GM19239 (cell line): ENCODE results near the gene OR56A1.
"Not testable (repeated sequence)": the region's sequence is repeated elsewhere in the genome, so short reads cannot be mapped to it uniquely, and the experiment has no call there.

ENCODE experiments used
- DNase-seq: peaks from one replicate; pipeline ENCODE4 v3.0.0; 2011; ENCODE audit warnings: low spot score; ENCODE audit not compliant: insufficient read length
- FAIRE-seq: peaks from 2 replicates; lab custom pipeline; 2011; peaks lifted over from hg19 to GRCh38; lab: Jason Lieb, UNC

The OR56A1 gene, protein sequence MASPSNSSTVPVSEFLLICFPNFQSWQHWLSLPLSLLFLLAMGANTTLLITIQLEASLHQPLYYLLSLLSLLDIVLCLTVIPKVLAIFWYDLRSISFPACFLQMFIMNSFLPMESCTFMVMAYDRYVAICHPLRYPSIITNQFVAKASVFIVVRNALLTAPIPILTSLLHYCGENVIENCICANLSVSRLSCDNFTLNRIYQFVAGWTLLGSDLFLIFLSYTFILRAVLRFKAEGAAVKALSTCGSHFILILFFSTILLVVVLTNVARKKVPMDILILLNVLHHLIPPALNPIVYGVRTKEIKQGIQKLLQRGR

DNA sequence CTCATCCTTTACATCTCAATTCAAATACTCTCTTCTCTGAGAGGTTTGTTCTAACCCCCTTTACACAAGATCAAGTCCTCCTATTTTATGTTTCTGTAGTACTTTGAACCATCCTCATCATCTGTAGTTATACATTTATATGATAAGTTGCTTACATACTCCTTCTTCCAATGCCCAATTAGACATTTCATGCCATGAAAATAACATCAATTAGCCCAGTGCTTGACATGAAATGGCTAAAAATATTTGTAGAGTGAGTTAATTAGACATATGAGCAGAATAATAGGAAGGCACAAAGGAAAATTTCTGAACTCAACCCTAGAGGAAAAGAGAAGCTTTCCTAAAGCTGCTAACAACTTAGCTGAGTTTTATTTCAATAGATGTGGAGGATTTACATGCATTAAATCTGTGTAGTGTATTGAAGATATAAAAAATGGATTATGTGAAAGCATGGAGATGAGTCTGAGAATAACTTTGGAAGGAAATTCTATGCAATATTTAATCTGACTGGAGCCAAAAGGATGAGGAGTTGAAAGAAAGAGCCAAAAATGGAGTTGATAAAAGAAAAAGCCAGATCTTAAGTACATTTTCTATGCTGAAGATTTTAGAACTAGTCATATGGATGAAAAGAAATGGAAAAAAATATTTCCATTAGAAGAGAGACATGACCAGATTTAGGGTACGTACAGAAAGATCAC is at the start of gene OR56A1:
OR56A1 (minus strand) TSS at position 51 of the 698 bp plus-strand sequence. CDS start 3,066 bp downstream, outside the sequence.
- no peak for FAIRE-seq
- no peak for DNase-seq

DNA sequence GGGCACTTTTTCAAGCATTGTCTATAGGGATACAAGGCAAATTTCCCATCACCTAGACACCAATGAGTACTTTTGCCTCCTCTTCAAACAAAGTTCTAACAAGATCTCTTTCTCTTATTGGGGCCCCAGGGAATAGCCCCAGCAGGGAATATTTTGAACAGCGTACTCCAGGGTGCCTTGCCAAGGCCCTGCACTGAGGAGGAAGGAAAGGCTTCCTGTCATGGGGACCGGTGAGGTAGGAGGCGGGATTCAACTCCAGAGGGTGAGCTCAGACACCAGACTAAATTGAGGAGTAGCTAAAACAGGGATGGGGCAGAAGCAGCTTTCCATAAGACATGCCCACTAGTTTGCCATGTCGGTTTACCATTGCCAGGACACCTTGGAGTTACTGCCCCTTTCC is 48.9 kb upstream of the OR56A1 start:
- FAIRE-seq (no peak), DNase-seq (no peak)

DNA sequence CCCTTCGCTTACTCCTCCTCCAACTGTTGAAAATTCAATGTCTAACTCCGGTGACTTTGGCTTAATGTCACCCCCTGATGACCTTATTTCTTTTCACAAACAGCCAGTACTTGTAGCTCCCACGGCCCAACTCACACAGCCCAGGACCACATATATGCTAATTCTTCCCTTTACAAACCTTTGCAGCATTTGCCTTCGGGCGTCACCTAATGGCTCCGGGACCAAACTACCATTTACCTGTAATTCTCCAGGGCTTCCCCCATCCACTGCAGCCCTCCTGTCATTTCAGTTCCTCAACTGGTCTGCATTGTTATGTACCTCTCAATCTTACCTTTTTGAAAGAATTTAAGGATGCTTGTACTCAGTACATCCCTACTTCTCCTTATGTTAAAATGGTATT is 47.2 kb upstream of the OR56A1 start:
- DNase-seq: no peak
- FAIRE-seq: no peak

DNA sequence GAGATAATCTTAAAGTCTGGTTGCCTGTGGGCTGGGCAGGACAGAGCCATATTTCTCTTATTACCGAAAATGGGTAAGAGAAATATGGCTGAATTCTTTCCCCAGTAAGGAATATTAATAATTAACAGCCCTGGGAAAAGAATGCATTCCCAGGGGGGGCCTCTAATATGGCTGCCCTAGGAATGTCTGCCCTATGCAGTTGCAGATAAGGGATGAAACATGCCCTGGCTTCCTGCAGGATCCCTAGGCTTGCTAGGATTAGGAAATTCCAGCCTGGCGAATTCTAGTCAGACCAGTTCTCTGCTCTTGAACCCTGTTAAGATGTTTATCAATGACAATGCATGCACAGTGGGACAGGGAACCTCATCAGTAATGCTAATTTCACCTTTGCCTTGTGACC is 45.9 kb upstream of the OR56A1 start:
- not testable (repeated sequence) for FAIRE-seq, DNase-seq

DNA sequence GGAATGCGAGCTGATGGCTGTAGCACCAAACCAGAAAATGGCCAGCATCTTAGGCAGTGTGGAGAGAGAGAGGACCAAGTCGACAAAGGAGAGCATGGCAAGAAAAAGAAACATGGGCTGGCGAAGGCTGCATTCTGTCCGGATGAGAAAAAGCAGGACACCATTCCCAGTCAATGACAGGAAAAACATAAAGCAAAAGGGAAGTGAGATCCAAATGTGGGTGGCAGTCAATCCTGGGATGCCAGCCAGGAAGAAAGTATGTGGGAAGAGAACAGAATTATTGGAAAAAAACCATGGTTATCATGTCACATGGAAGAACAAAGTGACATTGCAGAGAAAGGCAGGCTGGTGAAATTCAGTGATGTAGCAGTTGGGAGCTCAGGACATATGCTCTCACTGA is 36.9 kb upstream of the OR56A1 start:
- DNase-seq (no peak), FAIRE-seq (no peak)

DNA sequence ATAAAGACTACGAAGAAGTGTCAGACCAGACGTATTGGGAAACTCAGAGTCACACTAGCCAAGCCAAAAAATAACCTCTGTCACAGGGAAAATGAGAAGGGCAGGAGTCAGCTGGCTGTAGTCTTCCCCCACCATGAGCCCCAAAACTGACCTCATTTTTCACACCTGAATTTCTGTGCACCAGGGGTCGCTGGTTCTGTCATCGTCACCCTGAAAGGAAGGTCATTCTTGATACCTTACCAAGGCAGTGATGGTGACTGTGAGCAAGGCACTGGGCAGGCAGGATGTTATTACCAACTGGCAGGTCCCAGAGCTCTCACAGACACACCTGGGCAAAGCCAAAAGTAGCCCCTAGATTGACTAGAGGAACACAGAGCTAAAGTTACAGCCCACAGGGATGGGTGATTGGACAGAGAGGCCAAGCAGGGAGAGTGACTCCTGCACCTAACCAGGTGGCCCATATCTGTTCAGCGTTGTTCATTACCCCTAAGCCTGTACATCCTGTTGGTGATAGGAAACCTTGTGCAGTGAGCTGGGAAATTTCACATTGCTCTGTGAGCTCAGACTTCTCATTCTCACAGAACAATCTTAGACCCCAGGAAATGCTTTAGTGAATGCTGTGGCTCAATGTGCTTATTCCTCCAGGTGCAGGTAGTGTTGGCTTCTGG is 32.3 kb upstream of the OR56A1 start:
- FAIRE-seq: no peak

DNA sequence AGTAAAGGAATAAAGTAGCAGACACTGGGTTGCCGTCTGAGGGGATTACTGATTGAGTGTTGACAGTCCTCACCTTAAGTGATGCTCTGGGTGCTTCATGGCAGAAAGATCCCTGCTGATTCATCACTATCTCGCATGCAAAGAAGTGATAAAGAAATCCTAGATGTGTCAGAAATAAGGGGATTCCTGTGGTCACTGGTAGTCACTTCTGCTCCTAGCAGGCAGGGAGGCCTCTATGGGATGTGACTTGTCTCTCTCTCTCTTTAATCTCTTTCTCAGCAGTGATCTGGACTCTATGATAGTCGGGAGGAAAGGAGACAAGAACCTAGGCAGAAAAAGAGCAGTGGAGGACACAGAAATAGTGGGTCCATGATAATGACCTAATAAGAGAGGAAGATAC is 30.9 kb upstream of the OR56A1 start:
- no peak for DNase-seq
- no peak for FAIRE-seq

More for the DNA sequence above, 32.3 kb upstream of the OR56A1 start:
- DNase-seq: no peak

DNA sequence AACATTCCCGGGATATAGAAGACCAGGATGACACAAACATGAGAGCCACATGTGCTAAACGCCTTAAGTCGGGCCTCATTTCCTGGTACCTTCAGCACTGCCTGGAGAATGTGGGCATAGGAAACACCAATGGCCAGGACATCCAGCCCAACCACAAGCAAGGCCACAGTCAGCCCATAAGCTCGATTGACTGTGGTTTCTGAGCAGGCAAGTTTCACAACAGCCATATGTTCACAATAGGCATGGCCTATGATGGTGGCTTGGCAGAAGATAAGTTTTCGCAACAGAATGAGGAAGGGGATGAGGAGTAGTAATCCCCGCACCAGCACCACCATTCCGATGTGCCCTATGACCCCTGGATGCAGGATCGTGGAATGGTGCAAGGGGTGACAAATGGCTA is 26.9 kb upstream of the OR56A1 start:
- DNase-seq: no peak
- FAIRE-seq: no peak

DNA sequence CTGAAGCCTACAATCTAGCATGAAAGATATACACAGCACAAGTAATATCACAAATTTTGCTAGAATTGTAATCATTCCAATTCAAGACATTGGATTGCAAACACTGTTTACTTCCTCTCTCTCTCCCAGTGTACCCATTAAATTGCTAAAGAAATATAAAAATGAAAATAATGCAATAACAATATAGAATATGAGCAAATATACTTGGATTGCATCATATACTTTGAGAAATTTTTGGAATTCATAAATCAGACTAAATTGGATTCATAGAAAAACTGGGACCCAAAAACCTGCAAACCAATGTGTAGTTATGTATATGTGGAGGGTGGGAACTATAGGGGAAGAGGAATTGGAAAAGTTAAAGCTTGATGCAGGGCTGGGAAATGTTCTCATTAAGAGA is 25.0 kb upstream of the OR56A1 start:
- DNase-seq (no peak), FAIRE-seq (no peak)

DNA sequence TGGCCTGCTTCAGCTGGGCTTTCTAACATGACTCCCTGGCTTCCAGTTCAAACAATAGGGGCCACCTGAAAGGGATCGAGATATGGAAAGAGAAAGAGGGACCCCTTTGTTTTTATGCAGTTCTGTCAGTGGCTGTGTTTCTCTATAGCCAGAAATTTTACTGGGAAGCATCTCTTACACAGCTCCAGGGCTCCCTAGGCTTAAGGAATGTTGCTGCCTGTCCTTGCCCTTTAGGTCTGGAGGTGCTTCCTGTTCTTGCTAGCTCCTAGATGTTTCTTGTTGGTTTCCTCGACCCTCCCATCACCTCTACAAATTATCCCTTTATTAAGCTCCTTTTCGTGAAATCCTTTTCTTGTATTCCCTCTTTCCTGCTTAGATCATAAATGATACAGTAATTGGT is 21.8 kb upstream of the OR56A1 start:
- DNase-seq (no peak), FAIRE-seq (no peak)

DNA sequence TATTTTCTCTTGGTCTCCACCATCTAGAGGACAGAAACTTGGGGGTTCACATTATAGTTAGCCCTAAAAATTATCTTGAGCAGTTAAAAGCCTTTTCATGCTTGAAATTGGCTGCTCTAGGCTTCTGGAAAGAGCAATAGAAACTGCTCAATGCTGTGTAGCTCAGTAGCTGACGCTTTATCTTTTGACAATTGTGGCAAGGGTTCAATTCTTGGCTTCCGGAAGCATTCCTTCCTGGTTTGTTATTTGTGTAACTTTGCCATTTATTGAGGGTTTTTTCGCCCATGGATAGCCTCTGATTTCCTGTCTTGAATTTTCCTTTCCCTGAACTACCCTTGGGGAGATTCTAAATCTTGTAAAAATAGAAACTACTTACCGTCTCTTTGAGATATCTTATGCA is 10.3 kb upstream of the OR56A1 start:
- DNase-seq (no peak), FAIRE-seq (no peak)

DNA sequence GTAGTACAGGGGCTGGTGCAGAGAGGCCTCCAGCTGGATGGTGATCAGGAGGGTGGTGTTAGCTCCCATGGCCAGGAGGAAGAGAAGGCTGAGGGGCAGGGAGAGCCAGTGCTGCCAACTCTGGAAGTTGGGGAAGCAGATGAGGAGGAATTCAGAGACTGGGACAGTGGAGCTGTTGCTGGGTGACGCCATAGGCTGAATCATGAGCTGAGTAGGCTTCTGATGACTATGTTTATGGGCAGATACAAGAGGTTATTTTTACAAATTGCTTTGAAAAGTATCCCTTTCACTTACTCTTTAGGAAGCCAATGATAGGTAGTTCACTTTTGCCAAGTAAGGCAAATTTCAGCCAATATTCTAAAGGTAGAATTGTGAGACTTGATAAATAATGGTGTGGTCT is 3.1 kb downstream of the OR56A1 start:
- FAIRE-seq (no peak), DNase-seq (no peak)

DNA sequence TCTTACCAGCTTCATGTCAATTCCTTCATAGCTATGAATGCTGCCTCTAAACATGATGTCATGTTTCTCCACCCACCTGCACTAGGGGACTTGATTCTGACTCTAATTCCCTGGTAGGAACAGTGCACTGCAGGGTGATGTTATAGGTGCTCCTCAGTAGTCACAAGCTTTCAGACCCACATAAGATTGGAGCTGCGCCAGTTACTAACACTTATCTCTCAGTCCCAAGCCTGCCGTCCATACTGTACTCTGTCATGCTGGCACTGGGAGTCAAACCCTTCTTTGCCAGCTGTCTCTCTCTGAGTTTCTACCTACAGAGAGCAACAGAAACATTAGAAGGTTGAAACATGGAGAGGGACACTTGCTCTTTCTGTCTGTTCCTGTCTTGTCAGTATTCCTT is 5.5 kb downstream of the OR56A1 start:
- DNase-seq (no peak), FAIRE-seq (no peak)

DNA sequence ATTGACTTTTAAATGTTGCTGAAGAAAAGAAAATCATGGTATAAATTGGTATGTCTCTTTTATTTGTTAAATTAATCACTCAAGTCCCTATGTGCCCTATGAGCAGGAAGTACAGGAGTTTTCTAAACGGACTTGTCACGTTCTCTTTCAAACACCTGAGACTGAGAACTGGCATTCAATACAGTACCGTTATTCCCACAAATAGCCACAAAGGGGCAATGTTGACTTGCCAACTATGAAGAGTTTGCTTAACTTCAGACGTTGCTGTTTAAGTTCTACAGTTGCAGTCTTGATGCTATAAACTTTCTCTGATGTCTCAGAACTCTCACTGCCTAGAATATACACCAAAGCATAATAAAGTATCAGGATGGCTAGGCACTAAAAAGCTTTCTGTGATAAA is 7.6 kb downstream of the OR56A1 start:
- peak; percentile 1 for DNase-seq
- no peak for FAIRE-seq

DNA sequence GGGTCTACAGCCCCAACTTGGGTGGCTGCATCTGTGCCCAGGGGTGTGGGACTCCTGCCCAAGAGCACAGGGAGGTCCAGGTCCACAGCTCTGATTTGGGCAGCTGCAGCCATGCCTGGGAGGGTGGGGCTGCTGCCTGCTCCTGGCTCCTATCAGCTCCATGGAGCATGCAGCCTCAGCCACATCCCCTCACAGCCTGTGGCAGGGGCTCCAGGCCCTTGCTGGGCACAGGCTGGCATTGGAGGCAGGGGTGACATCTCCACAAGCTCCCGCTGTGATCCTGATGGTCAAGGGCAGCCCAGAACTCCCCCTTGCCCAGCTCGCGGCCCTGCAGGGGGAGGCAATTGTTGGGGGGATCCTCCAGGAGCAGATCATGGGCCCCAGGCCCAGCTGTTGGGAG is 17.5 kb downstream of the OR56A1 start:
- no peak for FAIRE-seq
- no peak for DNase-seq

DNA sequence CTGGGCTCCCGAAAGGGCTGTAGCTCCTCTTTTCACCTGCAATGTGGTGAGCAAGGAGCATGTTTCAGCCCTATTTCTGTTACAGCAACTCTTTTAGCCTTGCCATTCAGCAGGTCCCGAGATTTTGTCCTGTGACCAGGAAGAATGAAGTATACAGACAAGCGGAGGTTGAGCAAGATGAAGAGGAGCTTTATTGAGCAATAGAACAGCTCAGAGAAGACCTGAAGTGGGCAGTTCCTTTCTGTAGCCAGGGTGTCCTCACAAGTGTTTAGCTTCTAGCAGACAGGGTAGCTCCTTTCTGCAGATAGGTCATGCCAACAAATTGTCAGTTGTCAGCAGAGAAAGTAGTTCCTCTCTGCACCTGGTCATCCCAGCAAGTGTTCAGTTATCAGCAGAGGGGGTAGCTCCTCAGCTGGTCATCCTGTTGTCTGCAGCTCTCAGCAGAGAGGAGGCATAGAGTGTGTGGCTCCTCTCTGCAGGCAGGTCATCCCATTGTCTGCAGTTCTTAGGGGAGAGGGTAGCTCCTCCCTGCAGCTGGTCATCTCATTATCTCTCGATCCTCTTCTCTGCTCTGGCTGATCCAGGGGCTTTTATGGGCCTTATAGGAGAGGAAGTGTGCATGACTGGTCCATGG is 18.4 kb downstream of the OR56A1 start:
- DNase-seq: no peak
- FAIRE-seq: no peak

DNA sequence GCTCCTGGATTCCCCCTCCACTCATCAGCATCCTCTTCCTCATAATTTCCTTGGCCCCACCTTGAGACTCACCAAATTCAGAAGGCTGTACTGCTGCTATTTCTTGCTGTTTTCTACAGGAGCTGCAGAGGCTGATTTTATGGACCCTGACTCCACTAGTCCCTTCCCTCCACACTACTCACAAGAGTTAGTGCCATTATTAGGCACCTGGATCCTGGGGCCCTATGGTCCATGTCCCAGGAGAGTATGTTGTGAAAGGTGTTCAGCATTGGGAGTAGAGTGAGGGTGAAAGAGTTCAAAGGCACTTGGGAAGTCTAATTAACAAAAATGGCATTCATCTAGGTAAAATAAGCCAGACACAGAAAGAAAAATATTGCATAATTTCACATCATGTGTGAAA is 23.7 kb downstream of the OR56A1 start, which contains the start of gene OR56A4:
OR56A4 (minus strand) TSS at position 101 of the 400 bp plus-strand sequence. CDS start 3,954 bp downstream, outside the sequence.
- FAIRE-seq (no peak), DNase-seq (no peak)

DNA sequence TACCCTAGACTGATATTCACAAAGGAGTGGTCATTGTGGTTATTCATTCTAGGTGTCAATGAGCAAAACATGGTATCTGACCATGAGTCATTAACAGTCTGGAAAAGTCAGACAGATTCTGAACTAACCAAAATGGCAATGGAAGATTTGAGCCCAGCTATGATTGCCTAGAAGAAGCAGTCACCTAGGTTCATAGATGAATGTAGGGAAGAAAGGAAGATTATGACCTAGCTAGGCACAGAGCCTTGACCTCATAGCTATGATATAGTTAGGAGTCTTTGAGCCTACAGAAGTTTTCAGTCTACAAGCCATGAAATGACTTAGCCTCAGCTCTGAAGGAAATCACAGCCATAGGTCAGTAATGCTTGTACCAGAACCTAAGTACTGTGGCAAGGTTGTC is 24.2 kb downstream of the OR56A1 start:
- FAIRE-seq: no peak

DNA sequence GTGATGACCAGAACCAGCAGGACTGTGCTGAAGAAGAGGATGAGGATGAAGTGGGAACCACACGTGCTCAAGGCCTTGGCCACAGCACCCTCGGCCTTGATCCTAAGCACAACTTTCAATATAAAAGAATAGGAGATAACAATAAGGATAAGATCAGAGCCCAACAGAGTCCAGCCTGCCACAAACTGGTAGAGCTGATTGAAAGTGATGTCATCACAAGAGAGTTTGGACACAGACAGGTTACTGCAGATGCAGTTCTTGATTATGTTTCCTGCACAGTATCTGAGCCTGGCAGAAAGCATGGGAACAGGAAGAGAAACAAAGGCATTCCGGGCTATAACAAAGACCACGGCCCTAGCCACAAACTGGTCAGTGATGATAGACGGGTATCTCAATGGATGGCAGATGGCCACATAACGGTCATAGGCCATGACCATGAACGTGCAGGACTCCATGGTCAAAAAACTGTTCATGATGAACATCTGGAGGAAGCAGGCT is 28.3 kb downstream of the OR56A1 start:
- DNase-seq (no peak), FAIRE-seq (no peak)

More for the DNA sequence above, 24.2 kb downstream of the OR56A1 start:
- DNase-seq: no peak

DNA sequence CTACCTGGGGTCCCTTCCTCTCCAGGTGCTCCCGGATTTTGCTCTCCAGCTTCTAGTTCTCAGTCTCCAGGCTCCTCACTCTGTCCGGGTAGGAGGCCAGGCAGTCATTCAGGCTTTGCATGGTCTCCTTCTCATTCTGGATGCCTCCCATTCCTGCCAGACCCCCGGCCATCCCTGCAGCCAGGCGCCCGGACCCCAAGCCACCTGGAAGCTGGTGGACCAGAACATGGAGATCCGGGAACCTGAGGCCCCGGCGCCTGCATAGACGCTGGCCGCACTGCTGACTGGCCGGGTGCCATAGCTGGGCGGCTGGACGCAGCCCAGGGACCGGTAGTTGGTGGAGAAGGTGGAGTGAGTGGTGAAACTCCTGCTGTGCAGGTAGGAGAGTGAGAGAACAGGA is 35.8 kb downstream of the OR56A1 start:
- no peak for DNase-seq
- no peak for FAIRE-seq
